HEK293 (cell line): ENCODE measurements around the gene ITGA7.

Source experiments
- BCL11A ChIP-seq: fragments of 450-650 bp; formaldehyde crosslinking; IDR thresholded peaks from 2 replicates; pipeline ENCODE4 v1.5.1; 2016; ENCODE audit warnings: low read depth, missing biosample characterization, missing genetic modification characterization
- FEZF1 ChIP-seq: fragments of 450-650 bp; formaldehyde crosslinking; IDR thresholded peaks from 2 replicates; pipeline ENCODE4 v1.5.1; 2016; ENCODE audit warnings: missing biosample characterization, missing genetic modification characterization
- GLIS2 ChIP-seq: fragments of 450-650 bp; formaldehyde crosslinking; IDR thresholded peaks from 2 replicates; pipeline ENCODE4 v1.5.1; 2016; ENCODE audit warnings: missing biosample characterization, missing genetic modification characterization
- KLF1 ChIP-seq: fragments of 450-650 bp; formaldehyde crosslinking; IDR thresholded peaks from 2 replicates; pipeline ENCODE4 v1.5.1; 2016; ENCODE audit warnings: missing biosample characterization, missing genetic modification characterization
- OSR2 ChIP-seq: fragments of 450-650 bp; formaldehyde crosslinking; IDR thresholded peaks from 2 replicates; pipeline ENCODE4 v1.5.1; 2016; ENCODE audit warnings: missing biosample characterization, missing genetic modification characterization
- PRDM10 ChIP-seq: fragments of 450-650 bp; formaldehyde crosslinking; IDR thresholded peaks from 2 replicates; pipeline ENCODE4 v1.5.1; 2016; ENCODE audit warnings: missing biosample characterization, missing genetic modification characterization
- SALL2 ChIP-seq: fragments of 450-650 bp; formaldehyde crosslinking; IDR thresholded peaks from 2 replicates; pipeline ENCODE4 v1.5.0; 2017; ENCODE audit warnings: missing biosample characterization, mild to moderate bottlenecking, missing genetic modification characterization, borderline replicate concordance
- SP2 ChIP-seq: fragments of 450-650 bp; formaldehyde crosslinking; IDR thresholded peaks from 2 replicates; pipeline ENCODE4 v1.5.1; 2016; ENCODE audit warnings: missing biosample characterization, missing genetic modification characterization
- SP3 ChIP-seq: fragments of 450-650 bp; formaldehyde crosslinking; IDR thresholded peaks from 2 replicates; pipeline ENCODE4 v1.5.1; 2016; ENCODE audit warnings: missing biosample characterization, missing genetic modification characterization
- SP7 ChIP-seq: fragments of 450-650 bp; formaldehyde crosslinking; IDR thresholded peaks from 2 replicates; pipeline ENCODE4 v1.5.1; 2016; ENCODE audit warnings: missing biosample characterization, missing genetic modification characterization
- YY2 ChIP-seq: fragments of 450-650 bp; formaldehyde crosslinking; IDR thresholded peaks from 2 replicates; pipeline ENCODE4 v1.5.1; 2016; ENCODE audit warnings: missing biosample characterization, missing genetic modification characterization
- ZBTB7A ChIP-seq: fragments of 450-650 bp; formaldehyde crosslinking; IDR thresholded peaks from 2 replicates; pipeline ENCODE4 v1.5.1; 2016; ENCODE audit warnings: low read depth, missing biosample characterization, missing genetic modification characterization
- ZNF146 ChIP-seq: fragments of 450-650 bp; formaldehyde crosslinking; IDR thresholded peaks from 2 replicates; pipeline ENCODE4 v1.5.1; 2016; ENCODE audit warnings: missing biosample characterization, missing genetic modification characterization
- ZNF211 ChIP-seq: fragments of 450-650 bp; formaldehyde crosslinking; IDR thresholded peaks from 2 replicates; pipeline ENCODE4 v1.5.1; 2016; ENCODE audit warnings: low read depth, missing biosample characterization, missing genetic modification characterization
- ZNF23 ChIP-seq: fragments of 450-650 bp; formaldehyde crosslinking; IDR thresholded peaks from 2 replicates; pipeline ENCODE4 v1.5.1; 2016; ENCODE audit warnings: missing biosample characterization, missing genetic modification characterization, borderline replicate concordance
- ZNF248 ChIP-seq: fragments of 450-650 bp; formaldehyde crosslinking; IDR thresholded peaks from 2 replicates; pipeline ENCODE4 v1.5.1; 2017; ENCODE audit warnings: missing biosample characterization, missing genetic modification characterization
- ZNF549 ChIP-seq: fragments of 450-650 bp; IDR thresholded peaks from 2 replicates; pipeline ENCODE4 v1.5.1; 2018; ENCODE audit warnings: missing biosample characterization, missing genetic modification characterization, mild to moderate bottlenecking, inconsistent platforms, moderate library complexity
- ZNF555 ChIP-seq: fragments of 450-650 bp; formaldehyde crosslinking; conservative IDR thresholded peaks from 2 replicates; pipeline ENCODE4 v1.5.1; 2017; ENCODE audit warnings: missing biosample characterization, mild to moderate bottlenecking, missing genetic modification characterization, inconsistent platforms
- ZNF658 ChIP-seq: fragments of 450-650 bp; formaldehyde crosslinking; IDR thresholded peaks from 2 replicates; pipeline ENCODE4; 2016; ENCODE audit warnings: missing biosample characterization, missing genetic modification characterization
- ZNF701 ChIP-seq: fragments of 450-650 bp; formaldehyde crosslinking; IDR thresholded peaks from 2 replicates; pipeline ENCODE4 v1.5.1; 2016; ENCODE audit warnings: missing biosample characterization, missing genetic modification characterization
- ZNF747 ChIP-seq: fragments of 450-650 bp; formaldehyde crosslinking; IDR thresholded peaks from 2 replicates; pipeline ENCODE4 v1.5.1; 2016; ENCODE audit warnings: missing biosample characterization, missing genetic modification characterization
- TF ChIP-seq, protein P1 (sequence below): fragments of 450-650 bp; formaldehyde crosslinking; IDR thresholded peaks from 2 replicates; pipeline ENCODE4 v1.5.1; 2016; ENCODE audit warnings: missing biosample characterization, missing genetic modification characterization
- TF ChIP-seq, protein P2 (sequence below): fragments of 450-650 bp; formaldehyde crosslinking; IDR thresholded peaks from 2 replicates; pipeline ENCODE4 v1.5.1; 2016; ENCODE audit warnings: missing biosample characterization, missing genetic modification characterization
- TF ChIP-seq, protein P3 (sequence below): fragments of 450-650 bp; formaldehyde crosslinking; IDR thresholded peaks from 2 replicates; pipeline ENCODE4 v1.5.1; 2016; ENCODE audit warnings: missing biosample characterization, missing genetic modification characterization
- TF ChIP-seq, protein P4 (sequence below): fragments of 450-650 bp; IDR thresholded peaks from 2 replicates; pipeline ENCODE4 v1.5.1; 2018; ENCODE audit warnings: missing biosample characterization, missing genetic modification characterization
- TF ChIP-seq, protein P5 (sequence below): fragments of 450-650 bp; formaldehyde crosslinking; IDR thresholded peaks from 2 replicates; pipeline ENCODE4 v1.5.1; 2016; ENCODE audit warnings: missing biosample characterization, missing genetic modification characterization, borderline replicate concordance

Gene ITGA7

GRCh38 chr12:55707841-55708694 is at the start of gene ITGA7 (continued):
- TF ChIP-seq OSR2 (tag by site-specific recombination) (no peak), GLIS2 (tag by site-specific recombination) (peak; percentile 82), KLF1 (tag by site-specific recombination) (peak; percentile 26; the same call in 1 of the 2 replicates), SP7 (tag by site-specific recombination) (no peak), ZNF747 (tag by site-specific recombination) (no peak), SALL2 (tag by site-specific recombination) (no peak), ZNF701 (no peak), ZNF248 (tag by site-specific recombination) (no peak), PRDM10 (tag by site-specific recombination) (peak; percentile 99), BCL11A (tag by site-specific recombination) (no peak), ZNF658 (tag by site-specific recombination) (no peak), ZNF211 (tag by site-specific recombination) (no peak), SP3 (tag by site-specific recombination) (peak; percentile 81), ZNF23 (tag by site-specific recombination) (no peak), SP2 (peak; percentile 80), ZNF549 (no peak), ZNF555 (tag by site-specific recombination) (no peak), ZNF146 (tag by site-specific recombination) (no peak), ZBTB7A (tag by site-specific recombination) (no peak), YY2 (no peak), FEZF1 (no peak)
- TF ChIP-seq, protein P1, sequence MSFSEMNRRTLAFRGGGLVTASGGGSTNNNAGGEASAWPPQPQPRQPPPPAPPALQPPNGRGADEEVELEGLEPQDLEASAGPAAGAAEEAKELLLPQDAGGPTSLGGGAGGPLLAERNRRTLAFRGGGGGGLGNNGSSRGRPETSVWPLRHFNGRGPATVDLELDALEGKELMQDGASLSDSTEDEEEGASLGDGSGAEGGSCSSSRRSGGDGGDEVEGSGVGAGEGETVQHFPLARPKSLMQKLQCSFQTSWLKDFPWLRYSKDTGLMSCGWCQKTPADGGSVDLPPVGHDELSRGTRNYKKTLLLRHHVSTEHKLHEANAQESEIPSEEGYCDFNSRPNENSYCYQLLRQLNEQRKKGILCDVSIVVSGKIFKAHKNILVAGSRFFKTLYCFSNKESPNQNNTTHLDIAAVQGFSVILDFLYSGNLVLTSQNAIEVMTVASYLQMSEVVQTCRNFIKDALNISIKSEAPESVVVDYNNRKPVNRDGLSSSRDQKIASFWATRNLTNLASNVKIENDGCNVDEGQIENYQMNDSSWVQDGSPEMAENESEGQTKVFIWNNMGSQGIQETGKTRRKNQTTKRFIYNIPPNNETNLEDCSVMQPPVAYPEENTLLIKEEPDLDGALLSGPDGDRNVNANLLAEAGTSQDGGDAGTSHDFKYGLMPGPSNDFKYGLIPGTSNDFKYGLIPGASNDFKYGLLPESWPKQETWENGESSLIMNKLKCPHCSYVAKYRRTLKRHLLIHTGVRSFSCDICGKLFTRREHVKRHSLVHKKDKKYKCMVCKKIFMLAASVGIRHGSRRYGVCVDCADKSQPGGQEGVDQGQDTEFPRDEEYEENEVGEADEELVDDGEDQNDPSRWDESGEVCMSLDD: no peak
- TF ChIP-seq, protein P2, sequence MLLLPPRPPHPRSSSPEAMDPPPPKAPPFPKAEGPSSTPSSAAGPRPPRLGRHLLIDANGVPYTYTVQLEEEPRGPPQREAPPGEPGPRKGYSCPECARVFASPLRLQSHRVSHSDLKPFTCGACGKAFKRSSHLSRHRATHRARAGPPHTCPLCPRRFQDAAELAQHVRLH (tag by site-specific recombination): no peak
- TF ChIP-seq, protein P3, sequence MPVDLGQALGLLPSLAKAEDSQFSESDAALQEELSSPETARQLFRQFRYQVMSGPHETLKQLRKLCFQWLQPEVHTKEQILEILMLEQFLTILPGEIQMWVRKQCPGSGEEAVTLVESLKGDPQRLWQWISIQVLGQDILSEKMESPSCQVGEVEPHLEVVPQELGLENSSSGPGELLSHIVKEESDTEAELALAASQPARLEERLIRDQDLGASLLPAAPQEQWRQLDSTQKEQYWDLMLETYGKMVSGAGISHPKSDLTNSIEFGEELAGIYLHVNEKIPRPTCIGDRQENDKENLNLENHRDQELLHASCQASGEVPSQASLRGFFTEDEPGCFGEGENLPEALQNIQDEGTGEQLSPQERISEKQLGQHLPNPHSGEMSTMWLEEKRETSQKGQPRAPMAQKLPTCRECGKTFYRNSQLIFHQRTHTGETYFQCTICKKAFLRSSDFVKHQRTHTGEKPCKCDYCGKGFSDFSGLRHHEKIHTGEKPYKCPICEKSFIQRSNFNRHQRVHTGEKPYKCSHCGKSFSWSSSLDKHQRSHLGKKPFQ (tag by site-specific recombination): no peak
- TF ChIP-seq, protein P4, sequence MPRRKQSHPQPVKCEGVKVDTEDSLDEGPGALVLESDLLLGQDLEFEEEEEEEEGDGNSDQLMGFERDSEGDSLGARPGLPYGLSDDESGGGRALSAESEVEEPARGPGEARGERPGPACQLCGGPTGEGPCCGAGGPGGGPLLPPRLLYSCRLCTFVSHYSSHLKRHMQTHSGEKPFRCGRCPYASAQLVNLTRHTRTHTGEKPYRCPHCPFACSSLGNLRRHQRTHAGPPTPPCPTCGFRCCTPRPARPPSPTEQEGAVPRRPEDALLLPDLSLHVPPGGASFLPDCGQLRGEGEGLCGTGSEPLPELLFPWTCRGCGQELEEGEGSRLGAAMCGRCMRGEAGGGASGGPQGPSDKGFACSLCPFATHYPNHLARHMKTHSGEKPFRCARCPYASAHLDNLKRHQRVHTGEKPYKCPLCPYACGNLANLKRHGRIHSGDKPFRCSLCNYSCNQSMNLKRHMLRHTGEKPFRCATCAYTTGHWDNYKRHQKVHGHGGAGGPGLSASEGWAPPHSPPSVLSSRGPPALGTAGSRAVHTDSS (tag by site-specific recombination): no peak
- TF ChIP-seq, protein P5, sequence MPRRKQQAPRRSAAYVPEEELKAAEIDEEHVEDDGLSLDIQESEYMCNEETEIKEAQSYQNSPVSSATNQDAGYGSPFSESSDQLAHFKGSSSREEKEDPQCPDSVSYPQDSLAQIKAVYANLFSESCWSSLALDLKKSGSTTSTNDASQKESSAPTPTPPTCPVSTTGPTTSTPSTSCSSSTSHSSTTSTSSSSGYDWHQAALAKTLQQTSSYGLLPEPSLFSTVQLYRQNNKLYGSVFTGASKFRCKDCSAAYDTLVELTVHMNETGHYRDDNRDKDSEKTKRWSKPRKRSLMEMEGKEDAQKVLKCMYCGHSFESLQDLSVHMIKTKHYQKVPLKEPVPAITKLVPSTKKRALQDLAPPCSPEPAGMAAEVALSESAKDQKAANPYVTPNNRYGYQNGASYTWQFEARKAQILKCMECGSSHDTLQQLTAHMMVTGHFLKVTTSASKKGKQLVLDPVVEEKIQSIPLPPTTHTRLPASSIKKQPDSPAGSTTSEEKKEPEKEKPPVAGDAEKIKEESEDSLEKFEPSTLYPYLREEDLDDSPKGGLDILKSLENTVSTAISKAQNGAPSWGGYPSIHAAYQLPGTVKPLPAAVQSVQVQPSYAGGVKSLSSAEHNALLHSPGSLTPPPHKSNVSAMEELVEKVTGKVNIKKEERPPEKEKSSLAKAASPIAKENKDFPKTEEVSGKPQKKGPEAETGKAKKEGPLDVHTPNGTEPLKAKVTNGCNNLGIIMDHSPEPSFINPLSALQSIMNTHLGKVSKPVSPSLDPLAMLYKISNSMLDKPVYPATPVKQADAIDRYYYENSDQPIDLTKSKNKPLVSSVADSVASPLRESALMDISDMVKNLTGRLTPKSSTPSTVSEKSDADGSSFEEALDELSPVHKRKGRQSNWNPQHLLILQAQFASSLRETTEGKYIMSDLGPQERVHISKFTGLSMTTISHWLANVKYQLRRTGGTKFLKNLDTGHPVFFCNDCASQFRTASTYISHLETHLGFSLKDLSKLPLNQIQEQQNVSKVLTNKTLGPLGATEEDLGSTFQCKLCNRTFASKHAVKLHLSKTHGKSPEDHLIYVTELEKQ: no peak
